Measurements from ENCODE around the gene OR4D1. TPM values are rescaled to one million over a fixed set of nuclear protein-coding genes. Genes with fewer than 3 reads are reported as not detected.
"Not testable (repeated sequence)": the region's sequence is repeated elsewhere in the genome, so short reads cannot be mapped to it uniquely, and the experiment has no call there.

OR4D1 gene
- total and polyA plus RNA-seq, 8 donors = 0.03 to 0.06 (median 0.04) TPM; not detected in 5

- H3K27me3 ChIP-seq = peaks cover 9 to 53% of the 10 kb centered on the region in 2 donors
- peak; percentile 43 for ATAC-seq
- no peaks in the 10 kb centered on the region for H3K36me3 ChIP-seq
- no peaks in the 10 kb centered on the region for H3K9me3 ChIP-seq
- H3K4me1 ChIP-seq = no peaks in the 10 kb centered on the region
- no peak overlapping the region for H3K27ac ChIP-seq
- intact Hi-C loops (cut with DNase I) = no loop called here
- DNase-seq = peak in 1 of 4 donors; percentile 7
- H3K4me3 ChIP-seq = no peak overlapping the region
- no peak for TF ChIP-seq CTCF (IDR thresholded peaks at IDR 0.05)
Observed at GRCh38 chr17:58136669-58137279, 11.4 kb upstream of the OR4D1 start.

- peaks cover 9 to 18% of the 10 kb centered on the region in 2 donors for H3K27me3 ChIP-seq
- no peaks in the 10 kb centered on the region for H3K36me3 ChIP-seq
- ATAC-seq (no peak), DNase-seq (no peak)
- intact Hi-C loops (cut with DNase I) = no loop called here
- H3K4me3 ChIP-seq = no peak overlapping the region
- no peaks in the 10 kb centered on the region for H3K4me1 ChIP-seq
- no peak for TF ChIP-seq CTCF (IDR thresholded peaks at IDR 0.05)
- peaks cover 0 to 25% of the 10 kb centered on the region in 2 donors for H3K9me3 ChIP-seq
- H3K27ac ChIP-seq = no peak overlapping the region
Observed at GRCh38 chr17:58141505-58141904, 6.7 kb upstream of the OR4D1 start.

- H3K27ac ChIP-seq; DNase-seq; H3K27me3 ChIP-seq; intact Hi-C loops (cut with DNase I); ATAC-seq; H3K4me3 ChIP-seq; H3K4me1 ChIP-seq; H3K36me3 ChIP-seq: not testable (repeated sequence)
- H3K9me3 ChIP-seq = peaks cover 0 to 26% of the 10 kb centered on the region in 2 donors
Observed at GRCh38 chr17:58143335-58143734, 4.8 kb upstream of the OR4D1 start.

GRCh38 chr17:58144801-58145200, 3.4 kb upstream of the OR4D1 start:
- intact Hi-C loops (cut with DNase I) = no loop called here
- no peaks in the 10 kb centered on the region for H3K4me1 ChIP-seq
- no peak for DNase-seq
- H3K4me3 ChIP-seq = no peak overlapping the region
- H3K27me3 ChIP-seq = peaks cover 4 to 11% of the 10 kb centered on the region in 2 donors
- H3K9me3 ChIP-seq = peaks cover 0 to 26% of the 10 kb centered on the region in 2 donors
- no peak for TF ChIP-seq CTCF (IDR thresholded peaks at IDR 0.05)
- H3K36me3 ChIP-seq = no peaks in the 10 kb centered on the region
- no peak overlapping the region for H3K27ac ChIP-seq
- no peak for ATAC-seq

- no peak for TF ChIP-seq CTCF (IDR thresholded peaks at IDR 0.05)
- peaks cover 0 to 26% of the 10 kb centered on the region in 2 donors for H3K9me3 ChIP-seq
- ATAC-seq = no peak
- H3K27ac ChIP-seq = no peak overlapping the region
- peaks cover 0 to 11% of the 10 kb centered on the region in 2 donors for H3K4me1 ChIP-seq
- DNase-seq = no peak
- peaks cover 0 to 11% of the 10 kb centered on the region in 2 donors for H3K27me3 ChIP-seq
- intact Hi-C loops (cut with DNase I) = no loop called here
- no peak overlapping the region for H3K4me3 ChIP-seq
- H3K36me3 ChIP-seq = no peaks in the 10 kb centered on the region
Observed at GRCh38 chr17:58148609-58149008, 425 bp downstream of the OR4D1 start.

GRCh38 chr17:58150394-58150793, 2.2 kb downstream of the OR4D1 start:
- Histone ChIP-seq H3K36me3 (no peaks in the 10 kb centered on the region), H3K4me1 (peaks cover 0 to 12% of the 10 kb centered on the region in 2 donors), H3K27me3 (peaks cover 0 to 15% of the 10 kb centered on the region in 2 donors), H3K27ac (no peak overlapping the region), H3K4me3 (no peak overlapping the region), H3K9me3 (peaks cover 0 to 12% of the 10 kb centered on the region in 2 donors)
- intact Hi-C loops (cut with DNase I) = no loop called here
- ATAC-seq = no peak
- no peak for TF ChIP-seq CTCF (IDR thresholded peaks at IDR 0.05)
- no peak for DNase-seq
